ENCODE data around the gene ELMO1. TPM values are rescaled to one million over a fixed set of nuclear protein-coding genes. Genes with fewer than 3 reads are reported as not detected.

The ELMO1 gene
- total RNA-seq, 1 experiment from 2014 or later, result 1.1 TPM

- TF ChIP-seq ZNF274 (IDR thresholded peaks at IDR 0.05; ENCODE audit: low read depth, low read length), result no peak
- no peak for TF ChIP-seq ZBTB33 (IDR thresholded peaks at IDR 0.05; ENCODE audit: extremely low read depth, insufficient replicate concordance, low read length)
- no peak for TF ChIP-seq MAX (IDR thresholded peaks at IDR 0.05)
- TF ChIP-seq EZH2 (IDR thresholded peaks at IDR 0.05), result no peak
- no peak for TF ChIP-seq POLR2A (IDR thresholded peaks at IDR 0.05; ENCODE audit: borderline replicate concordance, extremely low read depth, insufficient read depth, insufficient read length)
- TF ChIP-seq CEBPB (IDR thresholded peaks at IDR 0.05; ENCODE audit: low read depth), result no peak
- TF ChIP-seq EZH2phosphoT487 (IDR thresholded peaks at IDR 0.05; ENCODE audit: borderline replicate concordance), result no peak
- TF ChIP-seq ATF3 (IDR thresholded peaks at IDR 0.05), result no peak
- TF ChIP-seq TCF7L2 (IDR thresholded peaks at IDR 0.05; ENCODE audit: borderline replicate concordance, extremely low read depth, insufficient read depth, insufficient read length), result no peak
- TF ChIP-seq SIN3A (IDR thresholded peaks at IDR 0.05; ENCODE audit: low read depth), result no peak
- TF ChIP-seq EGR1 (IDR thresholded peaks at IDR 0.05; ENCODE audit: low read depth), result no peak
- TF ChIP-seq ELF1 (IDR thresholded peaks at IDR 0.05; ENCODE audit: borderline replicate concordance, low read depth), result no peak
- TF ChIP-seq YY1 (IDR thresholded peaks at IDR 0.05; ENCODE audit: extremely low read depth, insufficient replicate concordance, low read depth, low read length), result no peak
- no peak for TF ChIP-seq JUND (IDR thresholded peaks at IDR 0.05)
- TF ChIP-seq CBX3 (IDR thresholded peaks at IDR 0.05; ENCODE audit: low read depth), result no peak
- TF ChIP-seq ZFX (IDR thresholded peaks at IDR 0.05), result no peak
- TF ChIP-seq SRF (IDR thresholded peaks at IDR 0.05; ENCODE audit: low read depth), result no peak
- TF ChIP-seq RAD21 (IDR thresholded peaks at IDR 0.05; ENCODE audit: low read depth), result no peak
- TF ChIP-seq CTCF (IDR thresholded peaks at IDR 0.05 in 2 of 3, conservative IDR thresholded peaks at IDR 0.05 in 1 of 3; ENCODE audit: borderline replicate concordance in 1 of 3, insufficient read depth in 1 of 3, low read depth in 2 of 3, low read length in 2 of 3), result no peak
- ChIA-PET RAD21 (ENCODE audit: low non-redundant PET in 1 of 2, low total read pairs in 2 of 2, uncharacterized antibody in 2 of 2, unreplicated experiment in 2 of 2) (no interaction called here), CTCF (no interaction called here), POLR2A (no interaction called here)
- Histone ChIP-seq H3K36me3 (ENCODE audit: control insufficient read depth in 1 of 2, insufficient read depth in 2 of 2, low read length in 2 of 2) (no peaks in the 10 kb centered on the region), H3K4me1 (ENCODE audit: control insufficient read depth in 1 of 2, insufficient read depth in 2 of 2, low read length in 2 of 2) (no peaks in the 10 kb centered on the region), H3K9ac (ENCODE audit: low read length) (no peak overlapping the region), H2AFZ (ENCODE audit: low read depth, low read length, poor library complexity, severe bottlenecking) (no peak overlapping the region), H3K4me3 (replicated peaks in 1 of 2; ENCODE audit: low read depth in 1 of 2, low read length in 2 of 2) (no peak overlapping the region), H4K20me1 (ENCODE audit: insufficient read depth) (no peaks in the 10 kb centered on the region), H3K9me2 (ENCODE audit: insufficient read depth) (no peaks in the 10 kb centered on the region), H3K79me2 (ENCODE audit: insufficient read depth, low read length) (no peaks in the 10 kb centered on the region), H3K4me2 (ENCODE audit: low read length) (no peak overlapping the region), H3K9me3 (ENCODE audit: control insufficient read depth in 1 of 2, insufficient read depth in 1 of 2, low read depth in 1 of 2, low read length in 2 of 2) (peaks cover 0 to 11% of the 10 kb centered on the region in 2 experiments; a peak in 2 of 4 replicates), H3K27me3 (ENCODE audit: insufficient read depth, low read length) (peaks cover 30% of the 10 kb centered on the region), H3K27ac (ENCODE audit: low read depth, low read length) (no peak overlapping the region)
- no TSS peak for BruUV-seq (replicated peaks)
- DNase-seq (ENCODE audit: low read depth, low spot score), result no peak
- ATAC-seq, result no peak
- intact Hi-C loops (cut with micrococcal nuclease), result loop anchor here (1.0 kb wide), 1 partner anchor 10 kb away; no protein-coding TSS in a partner anchor
Measured at GRCh38 chr7:37372750-37373149, 75.9 kb downstream of the ELMO1 start.
